ENCODE results near the gene MDFI.

The MDFI gene, protein sequence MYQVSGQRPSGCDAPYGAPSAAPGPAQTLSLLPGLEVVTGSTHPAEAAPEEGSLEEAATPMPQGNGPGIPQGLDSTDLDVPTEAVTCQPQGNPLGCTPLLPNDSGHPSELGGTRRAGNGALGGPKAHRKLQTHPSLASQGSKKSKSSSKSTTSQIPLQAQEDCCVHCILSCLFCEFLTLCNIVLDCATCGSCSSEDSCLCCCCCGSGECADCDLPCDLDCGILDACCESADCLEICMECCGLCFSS

DNA sequence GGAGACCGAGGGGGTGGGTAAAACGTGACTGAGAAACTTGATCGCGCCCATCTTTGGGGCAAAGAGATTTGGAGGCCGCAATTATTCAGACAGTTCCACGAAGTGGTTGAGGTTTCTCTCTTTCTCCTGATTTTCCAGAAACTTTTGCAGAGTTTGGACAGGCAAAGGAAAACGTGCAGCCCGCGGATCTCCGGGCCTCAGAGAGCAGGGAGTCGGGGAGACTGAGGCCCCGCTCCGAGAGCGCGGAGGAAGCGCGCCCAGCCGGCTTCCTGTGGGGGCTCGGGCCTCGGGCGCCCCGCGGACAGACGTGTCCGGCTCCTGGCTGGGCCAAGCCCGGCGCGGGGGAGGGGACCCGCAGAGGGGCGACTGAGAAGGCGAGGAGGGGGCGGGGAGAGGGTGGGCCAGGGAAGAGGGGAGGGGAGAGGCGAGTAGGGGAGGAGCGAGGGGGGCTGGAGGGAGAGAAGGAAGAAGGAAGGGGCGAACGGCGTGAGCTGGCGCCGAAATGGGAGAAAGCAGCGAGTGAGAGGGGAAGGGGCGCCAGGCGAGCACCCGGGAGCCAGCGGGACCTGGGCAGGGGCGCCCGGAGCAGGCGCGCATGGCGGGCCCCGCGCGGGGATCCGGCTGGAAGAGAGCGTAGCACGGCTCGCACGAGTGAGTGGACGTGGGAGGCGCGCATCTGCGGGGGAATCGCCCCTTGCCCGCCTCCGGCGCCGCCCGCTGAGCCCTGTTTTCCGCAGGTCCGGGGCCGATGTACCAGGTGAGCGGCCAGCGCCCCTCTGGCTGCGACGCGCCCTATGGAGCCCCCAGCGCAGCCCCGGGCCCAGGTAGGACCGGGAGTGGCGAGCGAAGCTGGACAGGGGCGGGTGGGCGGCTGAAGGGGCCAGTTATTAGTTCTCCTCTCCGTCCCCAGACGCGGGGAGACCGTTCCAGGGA lies at the start of gene MDFI:
TSS of gene MDFI (plus strand) at position 467 of the 933 bp plus-strand sequence. CDS start at position 749, 282 bp downstream.
- no peak for DNase-seq (ENCODE audit: low read depth, low spot score)

DNA sequence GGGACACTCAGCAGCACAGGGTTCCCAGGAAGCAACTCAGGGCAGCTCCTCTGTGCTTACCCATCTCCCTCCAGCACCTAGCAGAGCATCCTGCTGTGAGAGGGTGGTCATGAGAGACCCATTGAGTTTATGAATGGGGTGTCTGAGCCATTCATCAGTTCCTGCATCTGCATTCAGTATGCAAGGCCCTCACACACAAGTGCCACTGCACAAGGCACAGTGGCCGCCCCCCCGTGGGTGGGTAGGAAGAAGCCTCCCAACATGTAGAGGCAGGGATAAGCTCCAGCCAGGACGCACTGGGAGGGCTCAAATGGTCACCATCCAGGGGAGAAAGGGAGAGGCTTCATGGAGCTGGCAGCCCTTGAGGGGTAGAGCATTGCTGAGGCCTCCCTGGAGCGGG lies 49.0 kb upstream of the MDFI start:
- DNase-seq (ENCODE audit: low read depth, low spot score) = no peak

DNA sequence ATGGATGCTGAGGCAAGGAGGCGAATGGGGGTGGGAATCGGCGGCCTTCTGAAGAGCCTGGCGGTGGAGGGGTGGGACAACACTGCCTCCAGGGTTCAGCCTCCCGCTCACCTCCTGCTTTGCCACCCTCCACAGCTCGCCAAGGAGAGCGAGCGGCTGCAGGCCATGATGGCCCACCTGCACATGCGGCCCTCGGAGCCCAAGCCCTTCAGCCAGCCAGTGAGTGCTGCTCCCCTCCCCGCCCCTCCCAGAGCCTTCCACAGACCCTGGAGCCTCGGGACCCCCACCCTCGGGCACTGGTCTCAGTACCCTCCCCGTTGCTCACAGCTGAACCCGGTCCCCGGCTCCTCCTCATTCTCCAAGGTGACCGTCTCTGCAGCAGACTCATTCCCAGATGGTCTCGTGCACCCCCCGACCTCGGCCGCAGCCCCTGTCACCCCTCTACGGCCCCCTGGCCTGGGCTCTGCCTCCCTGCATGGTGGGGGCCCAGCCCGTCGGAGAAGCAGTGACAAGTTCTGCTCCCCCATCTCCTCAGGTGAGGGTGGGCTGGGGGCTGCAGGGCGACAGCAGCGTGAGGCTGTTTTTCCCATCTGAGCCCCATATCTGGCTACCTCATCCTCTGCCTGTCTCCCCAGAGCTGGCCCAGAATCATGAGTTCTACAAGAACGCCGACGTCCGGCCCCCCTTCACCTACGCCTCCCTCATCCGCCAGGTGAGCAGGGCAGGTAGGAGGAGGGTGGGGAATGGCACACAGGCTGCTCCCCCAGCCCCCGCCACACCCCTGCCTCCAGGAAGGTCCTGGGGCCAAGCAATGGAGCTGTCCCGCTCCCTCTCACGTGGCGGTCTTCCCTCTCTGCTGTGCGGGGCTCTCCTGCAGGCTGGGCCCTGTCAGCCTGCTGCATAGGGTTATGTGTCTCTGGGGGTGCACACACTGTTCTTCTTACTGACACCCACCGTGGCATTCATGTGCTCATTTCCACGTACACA lies 48.3 kb upstream of the MDFI start:
- no peak for DNase-seq (ENCODE audit: low read depth, low spot score)

DNA sequence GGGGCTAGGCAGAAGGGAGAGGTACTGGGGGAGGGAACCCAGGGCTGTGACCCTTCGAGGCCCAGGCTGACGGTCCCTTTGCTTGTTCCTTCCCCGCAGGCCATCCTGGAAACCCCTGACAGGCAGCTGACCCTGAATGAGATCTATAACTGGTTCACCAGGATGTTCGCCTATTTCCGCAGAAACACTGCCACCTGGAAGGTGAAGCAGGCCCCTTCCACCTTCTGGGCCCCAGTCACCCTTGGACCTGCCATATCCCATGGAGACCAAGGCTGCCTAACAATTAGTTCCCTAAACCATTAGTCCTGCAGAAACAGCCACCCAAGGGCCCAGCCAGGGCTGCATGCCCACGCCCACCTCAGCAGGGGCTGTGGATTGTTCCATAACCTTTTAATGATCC lies 47.1 kb upstream of the MDFI start:
- no peak for DNase-seq (ENCODE audit: low read depth, low spot score)

DNA sequence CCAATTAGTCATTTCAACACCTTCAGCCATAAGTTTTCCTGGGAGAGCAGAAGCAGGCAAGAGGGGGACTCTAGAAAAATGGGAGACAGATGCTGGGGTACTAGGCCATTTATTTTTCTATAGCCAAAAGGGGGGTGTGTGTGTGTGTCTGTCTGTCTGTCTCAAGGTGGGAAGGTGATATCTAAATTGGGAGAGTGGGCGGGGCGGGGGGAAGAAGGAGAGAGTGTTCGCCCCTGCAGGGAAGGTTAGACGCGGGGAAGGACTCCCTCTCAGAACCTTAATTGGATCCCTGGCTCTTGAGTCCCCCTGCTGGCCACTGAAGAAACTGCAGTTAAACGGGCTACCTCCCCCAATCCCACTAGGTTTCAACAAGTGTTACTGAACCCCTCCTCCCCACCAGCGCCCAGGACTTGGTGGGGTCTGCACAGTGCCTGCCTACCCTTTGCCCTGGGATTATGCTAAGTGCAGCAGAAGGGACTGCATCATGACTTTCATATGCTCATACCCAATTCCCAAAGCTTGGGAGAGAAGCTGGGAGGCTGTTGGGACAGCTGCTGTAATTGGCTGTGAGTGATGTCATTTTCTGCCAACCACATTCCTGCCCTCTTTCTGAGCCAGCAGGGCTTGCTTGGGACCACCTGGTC lies 46.3 kb upstream of the MDFI start:
- DNase-seq (ENCODE audit: low read depth, low spot score) = no peak

DNA sequence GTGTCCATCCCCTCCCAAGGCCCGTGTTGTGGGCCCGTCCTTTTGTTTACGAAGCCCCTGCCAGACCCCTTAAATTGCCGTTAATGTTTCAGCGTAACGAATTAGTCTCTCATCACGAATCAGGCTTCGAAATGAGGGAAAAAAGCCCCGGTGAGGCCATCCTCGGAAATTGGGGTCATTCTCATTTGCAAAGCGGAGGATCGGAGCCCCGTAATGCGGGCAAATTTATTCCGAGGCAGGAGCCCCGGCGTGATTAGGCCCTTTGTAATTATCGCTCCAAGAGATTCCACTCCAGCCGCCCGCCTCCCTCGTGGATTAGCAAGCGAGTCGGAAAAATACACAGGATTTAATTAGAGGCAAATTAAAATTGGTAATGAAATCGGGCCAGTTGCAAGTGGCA lies 44.9 kb upstream of the MDFI start:
- no peak for DNase-seq (ENCODE audit: low read depth, low spot score)

DNA sequence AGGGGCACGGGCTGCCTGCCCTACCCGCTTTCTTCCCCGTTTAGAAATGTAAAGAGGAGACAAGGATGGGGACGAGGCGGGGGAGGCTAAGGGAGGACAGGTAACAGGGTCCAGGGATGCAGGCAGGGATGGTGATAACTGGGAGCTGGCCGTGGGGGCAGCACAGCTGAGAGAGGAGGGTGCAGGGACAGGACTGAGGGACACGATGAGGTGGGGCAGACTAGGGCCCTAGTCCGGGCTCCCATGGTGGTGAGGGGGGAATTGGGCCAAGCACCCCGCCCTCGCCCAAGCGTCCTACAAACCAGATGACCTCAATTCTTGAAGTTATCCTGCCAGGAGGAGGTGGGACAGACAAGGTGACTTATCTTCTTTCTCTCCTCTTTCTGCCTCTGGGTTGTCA lies 44.4 kb upstream of the MDFI start:
- DNase-seq (ENCODE audit: low read depth, low spot score) = no peak

DNA sequence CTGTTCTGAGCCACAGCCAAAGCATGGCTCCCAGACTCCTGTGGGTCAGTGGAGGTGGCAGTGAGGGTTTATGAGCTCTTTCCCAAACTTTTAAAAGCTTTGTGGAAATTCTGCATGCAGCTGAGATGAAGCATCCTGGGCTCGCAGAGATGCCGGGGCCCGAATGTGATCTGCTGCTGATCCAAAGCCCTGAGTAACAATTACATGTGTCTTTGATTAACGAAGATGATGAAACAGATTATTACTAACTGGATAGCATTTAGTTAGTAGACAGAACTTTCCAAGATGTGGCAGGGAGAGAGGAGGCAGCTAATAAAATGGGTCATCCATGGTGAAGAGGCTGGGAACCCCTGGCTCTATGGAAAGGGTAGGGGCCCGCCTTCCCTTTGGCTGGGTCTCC lies 43.9 kb upstream of the MDFI start:
- DNase-seq (ENCODE audit: low read depth, low spot score) = no peak

DNA sequence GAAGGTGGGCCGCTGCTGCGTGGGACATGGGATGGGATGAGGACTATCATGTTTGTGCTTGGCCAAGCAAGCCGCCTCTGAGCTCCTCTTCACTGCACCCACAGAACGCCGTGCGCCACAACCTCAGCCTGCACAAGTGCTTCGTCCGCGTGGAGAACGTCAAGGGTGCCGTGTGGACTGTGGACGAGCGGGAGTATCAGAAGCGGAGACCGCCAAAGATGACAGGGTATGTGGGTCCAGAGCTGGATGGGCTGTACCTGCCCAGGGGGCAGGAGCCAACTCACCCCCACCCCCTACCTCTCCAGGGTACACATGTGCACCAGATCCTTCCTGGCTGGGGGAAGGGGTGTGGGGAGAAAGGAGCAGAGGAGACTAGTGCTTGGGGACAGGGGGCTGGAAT lies 43.5 kb upstream of the MDFI start:
- no peak for DNase-seq (ENCODE audit: low read depth, low spot score)

DNA sequence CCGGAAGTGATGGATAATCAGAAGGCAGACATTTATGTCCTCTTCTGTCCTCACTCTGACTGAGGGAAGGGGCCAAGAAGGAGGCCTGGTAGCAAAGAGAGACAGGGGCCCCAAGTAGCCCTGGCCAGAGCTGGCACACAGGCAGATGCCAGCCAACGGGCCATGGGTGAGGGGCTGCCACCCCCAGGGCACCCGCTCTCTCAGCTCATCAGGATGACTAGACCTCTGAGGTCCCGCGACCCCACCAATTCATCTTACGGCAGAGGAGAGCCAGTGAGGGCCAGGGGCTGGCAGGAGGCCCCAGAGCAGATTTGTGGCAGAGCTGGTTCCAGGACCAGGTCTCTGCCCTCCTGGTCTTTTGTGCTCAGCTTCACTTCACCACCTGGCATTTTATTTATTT lies 43.1 kb upstream of the MDFI start:
- no peak for DNase-seq (ENCODE audit: low read depth, low spot score)

DNA sequence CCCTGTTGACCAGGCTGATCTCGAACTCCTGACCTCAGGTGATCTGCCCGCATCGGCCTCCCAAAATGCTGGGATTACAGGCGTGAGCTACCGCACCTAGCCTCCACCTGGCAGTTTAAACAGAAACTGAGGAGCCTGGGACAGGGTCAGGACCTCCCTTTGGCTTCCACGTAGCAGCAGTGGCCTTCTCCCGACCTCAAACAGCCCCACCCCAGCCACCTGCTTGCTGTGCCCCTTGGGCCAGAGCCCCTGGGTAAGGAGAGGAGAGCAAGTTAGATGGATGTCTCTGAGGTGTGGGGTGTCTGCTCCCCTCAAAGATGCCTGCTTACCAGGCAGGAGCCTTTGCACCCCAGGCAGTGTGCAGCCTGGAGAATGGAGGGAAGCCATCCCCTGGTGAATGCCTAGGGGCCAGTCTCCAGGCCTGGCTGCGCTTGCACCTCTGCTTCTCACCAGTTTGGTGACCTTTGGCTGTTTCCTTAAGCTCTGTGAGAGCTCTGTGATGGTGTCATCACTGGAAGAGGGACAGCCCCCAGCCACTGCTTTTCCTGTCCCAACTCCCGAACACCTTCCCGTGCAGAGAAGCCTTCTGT lies 42.1 kb upstream of the MDFI start:
- no peak for DNase-seq (ENCODE audit: low read depth, low spot score)

DNA sequence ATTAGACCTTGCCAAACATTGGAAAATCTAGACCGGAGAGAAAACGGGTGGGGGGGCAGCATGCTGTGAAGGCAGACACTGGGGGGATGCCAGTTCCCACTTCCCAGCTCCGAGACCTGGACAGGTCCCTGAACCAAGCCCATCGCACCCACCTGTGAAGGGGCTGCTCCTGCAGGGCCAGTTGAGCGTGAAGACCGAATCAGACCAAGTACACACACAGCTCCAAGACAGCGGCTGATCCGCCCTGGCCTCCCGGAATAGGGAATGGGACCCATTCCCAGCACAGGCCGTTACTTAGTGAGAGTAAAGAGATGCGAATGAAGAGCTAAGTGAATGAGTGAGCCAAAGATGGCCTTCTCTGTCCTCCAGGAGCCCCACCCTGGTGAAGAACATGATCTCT lies 41.5 kb upstream of the MDFI start:
- DNase-seq (ENCODE audit: low read depth, low spot score) = no peak

DNA sequence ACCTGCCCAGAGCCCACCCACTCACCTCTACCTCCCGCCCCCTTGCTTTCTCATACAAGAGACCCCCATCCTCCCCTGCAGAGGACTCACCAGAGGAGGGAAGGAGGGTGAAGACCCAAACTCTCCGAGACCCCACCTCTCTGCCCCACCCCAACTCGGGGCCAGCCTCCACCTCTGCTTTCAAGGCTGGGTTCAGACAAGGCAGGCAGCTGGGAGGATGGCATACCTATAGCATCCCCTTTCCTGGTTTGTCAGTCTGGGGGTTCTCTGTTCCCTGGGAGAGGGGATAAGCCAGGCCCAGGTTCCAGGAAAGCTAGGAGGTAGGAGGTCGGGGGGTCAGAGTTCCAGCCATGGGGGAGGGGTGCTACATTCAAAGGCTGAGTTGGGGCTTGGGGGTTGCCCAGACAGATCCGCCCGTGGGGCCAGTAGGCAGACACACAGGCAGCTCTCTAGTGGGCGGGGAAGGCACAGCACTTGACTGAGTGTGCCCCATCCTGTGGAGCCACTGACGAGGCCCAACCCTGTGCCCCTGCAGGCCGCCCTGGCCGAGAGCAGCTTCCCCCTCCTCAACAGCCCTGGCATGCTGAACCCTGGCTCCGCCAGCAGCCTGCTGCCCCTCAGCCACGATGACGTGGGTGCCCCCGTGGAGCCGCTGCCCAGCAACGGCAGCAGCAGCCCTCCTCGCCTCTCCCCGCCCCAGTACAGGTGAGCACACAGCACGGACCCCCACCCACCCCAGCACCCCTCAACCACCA lies 40.8 kb upstream of the MDFI start:
- DNase-seq (ENCODE audit: low read depth, low spot score) = no peak

DNA sequence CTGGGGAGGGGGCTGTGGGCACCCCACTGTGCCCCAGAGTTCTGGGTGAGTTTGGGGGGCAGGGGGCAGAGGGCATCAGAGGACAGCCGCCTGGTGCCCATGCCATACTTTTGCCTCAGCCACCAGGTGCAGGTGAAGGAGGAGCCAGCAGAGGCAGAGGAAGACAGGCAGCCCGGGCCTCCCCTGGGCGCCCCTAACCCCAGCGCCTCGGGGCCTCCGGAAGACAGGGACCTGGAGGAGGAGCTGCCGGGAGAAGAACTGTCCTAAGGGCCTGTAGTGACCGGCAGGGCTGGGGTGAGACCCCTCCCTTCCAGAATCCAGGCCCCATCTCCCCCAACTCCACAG lies 39.6 kb upstream of the MDFI start:
- DNase-seq (ENCODE audit: low read depth, low spot score) = no peak

DNA sequence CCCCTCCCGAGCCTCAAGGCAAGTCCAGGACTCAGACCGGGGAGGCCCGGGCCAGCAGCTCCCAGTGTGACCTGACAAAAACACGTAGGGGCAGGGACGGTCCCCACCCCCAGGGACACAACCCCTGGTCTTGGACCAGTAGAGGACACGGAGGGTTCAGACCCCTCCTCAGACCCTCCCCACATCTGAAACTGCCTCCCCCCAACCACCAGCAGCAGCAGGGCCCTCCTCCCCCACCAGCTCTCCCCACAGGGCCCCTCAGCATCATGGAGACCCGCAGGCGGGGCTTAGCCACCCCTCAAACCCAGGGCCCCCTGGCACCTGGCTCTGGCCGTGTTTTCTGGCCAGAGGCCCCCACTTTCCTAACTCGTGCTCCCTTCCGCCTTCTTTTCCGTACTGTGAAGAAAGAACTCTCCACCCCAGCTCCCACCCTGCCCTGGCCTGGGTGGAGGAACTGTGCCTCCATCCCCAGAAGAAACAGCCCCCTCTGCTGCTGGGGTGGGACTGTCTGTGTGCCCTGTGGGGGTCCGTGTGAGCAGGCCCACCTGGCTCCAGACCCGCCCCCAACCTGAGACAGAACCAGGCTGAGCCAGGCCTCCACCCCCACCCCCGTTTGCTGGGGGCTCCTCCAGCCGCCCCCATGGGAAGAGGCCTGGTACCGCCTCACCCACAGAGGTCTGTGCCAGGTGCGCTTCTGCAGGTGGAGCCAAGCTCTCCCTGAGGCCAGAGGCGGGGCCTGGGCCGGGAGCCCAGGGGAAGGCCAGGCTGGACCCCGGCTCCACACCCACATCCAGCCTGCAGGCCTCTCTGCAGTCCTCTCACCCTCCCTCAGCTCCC lies 39.0 kb upstream of the MDFI start:
- DNase-seq (ENCODE audit: low read depth, low spot score) = no peak

DNA sequence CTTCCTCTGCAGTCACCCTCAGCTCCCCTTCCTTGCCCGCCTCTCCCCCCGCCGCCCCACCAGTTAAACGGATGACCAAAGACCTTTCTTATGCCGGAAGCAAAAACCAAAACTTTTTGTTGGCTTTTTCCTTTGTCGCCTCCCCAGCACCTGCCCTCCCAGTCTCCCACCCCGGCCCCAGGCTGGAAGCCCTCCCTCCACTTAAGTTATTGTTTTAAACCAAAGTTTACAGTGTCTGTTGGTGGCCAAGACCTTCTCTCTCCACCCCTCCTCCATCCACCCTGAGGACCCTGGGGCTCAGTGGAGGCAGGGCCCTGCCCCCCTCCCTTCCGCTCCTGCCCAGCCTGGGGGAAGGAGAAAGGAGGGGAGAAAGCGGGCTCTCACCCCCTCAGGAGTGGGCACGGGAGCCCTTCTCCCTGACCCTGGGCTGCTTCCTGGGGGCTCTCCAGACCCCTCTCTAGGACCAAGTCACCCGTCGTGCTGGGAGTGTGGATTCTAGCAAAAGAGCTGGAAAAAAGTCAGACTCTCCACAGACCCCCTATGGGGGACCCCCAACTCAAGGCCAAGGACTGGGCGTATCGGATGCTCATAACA lies 38.3 kb upstream of the MDFI start:
- DNase-seq (ENCODE audit: low read depth, low spot score) = no peak

DNA sequence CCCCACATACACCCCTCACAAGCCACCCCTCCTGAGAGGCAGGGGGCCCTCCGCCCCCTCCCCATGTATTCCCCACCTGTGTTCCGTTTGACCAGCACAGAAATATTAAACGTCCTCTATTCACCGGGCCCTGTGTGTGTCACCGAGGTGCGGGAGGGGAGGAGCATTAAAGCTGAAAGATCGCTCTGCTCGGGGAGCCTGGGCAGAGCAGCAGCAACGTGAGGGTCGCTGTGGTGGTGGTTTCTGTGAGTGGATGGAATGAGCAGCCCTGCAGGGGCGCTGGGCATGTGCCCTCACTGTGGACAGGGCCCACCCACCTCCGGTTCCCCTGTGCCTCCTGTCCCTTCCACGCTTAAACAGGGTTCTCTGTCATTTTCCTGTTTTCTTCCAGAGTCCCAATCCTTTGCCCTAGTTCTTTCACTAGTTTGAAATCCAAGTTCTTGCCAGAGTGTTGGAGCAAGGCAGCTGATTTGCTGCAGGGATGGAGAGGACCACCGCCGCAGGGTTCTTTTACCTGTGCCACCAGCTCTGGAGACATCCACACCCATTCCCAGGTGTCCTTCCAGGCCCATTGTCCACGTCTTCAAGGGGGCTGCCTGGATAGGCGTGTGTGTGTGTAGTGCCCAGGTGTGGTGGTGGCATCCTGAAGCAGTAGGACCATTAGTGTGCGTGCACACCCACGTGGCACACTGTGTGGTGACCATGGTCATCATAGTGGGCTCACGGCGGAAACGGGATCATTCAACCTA lies 37.6 kb upstream of the MDFI start:
- DNase-seq (ENCODE audit: low read depth, low spot score) = no peak

DNA sequence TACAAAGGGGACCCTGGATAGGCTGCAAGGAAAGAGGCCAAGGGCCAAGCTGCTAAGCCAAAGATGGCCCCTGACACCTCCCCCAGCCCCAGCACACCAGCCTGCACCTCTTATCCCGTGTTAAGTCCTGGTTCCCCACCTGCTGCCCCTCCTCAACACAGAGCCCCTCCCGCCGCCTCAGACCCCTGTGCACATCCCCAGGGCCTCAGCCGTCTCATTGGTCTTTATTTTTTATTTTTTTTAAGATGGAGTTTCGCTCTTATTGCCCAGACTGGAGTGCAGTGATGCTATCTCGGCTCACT lies 37.1 kb upstream of the MDFI start:
- no peak for DNase-seq (ENCODE audit: low read depth, low spot score)

DNA sequence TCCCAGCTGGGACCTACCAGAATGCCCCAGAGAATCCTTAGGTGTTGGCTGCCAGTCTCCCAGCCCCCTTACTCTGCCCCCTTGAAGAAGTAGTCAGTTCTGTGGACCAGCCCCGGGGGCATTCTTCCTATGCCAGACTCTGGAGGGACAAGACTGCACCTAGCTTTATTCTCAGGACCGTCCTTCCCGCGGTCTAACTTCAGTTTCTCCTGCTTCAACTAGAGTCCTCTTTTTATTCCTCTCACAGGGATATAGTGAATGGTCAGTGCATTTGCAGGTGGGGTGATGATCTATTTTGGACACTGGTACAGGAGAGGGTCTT lies 35.9 kb upstream of the MDFI start:
- DNase-seq (ENCODE audit: low read depth, low spot score) = no peak

Data from iPS DF 19.7 (cell line).